ENCODE results near the gene CLRN1. TPM values are rescaled to one million over a fixed set of nuclear protein-coding genes. Genes with fewer than 3 reads are reported as not detected.

The CLRN1 gene
- total and polyA plus RNA-seq, 2 experiments from 2014 or later, result not detected

- H3K4me3 ChIP-seq, result no peak overlapping the region
- H3K9me3 ChIP-seq (ENCODE audit: low read depth), result no peaks in the 10 kb centered on the region
- H2AFZ ChIP-seq, result no peak overlapping the region
- H3K27ac ChIP-seq, result no peak overlapping the region
- no peaks in the 10 kb centered on the region for H3K4me1 ChIP-seq (ENCODE audit: insufficient read depth)
- TF ChIP-seq EZH2 (IDR thresholded peaks at IDR 0.05; ENCODE audit: borderline replicate concordance), result no peak
- no peak for TF ChIP-seq CTCF (IDR thresholded peaks at IDR 0.05; ENCODE audit: poor library complexity)
- TF ChIP-seq EZH2phosphoT487 (IDR thresholded peaks at IDR 0.05; ENCODE audit: low read depth, severe bottlenecking, unreplicated experiment), result no peak
- WGBS (ENCODE audit: low lambda C conversion rate, missing lambda C conversion rate), result 90% methylated on average over 3 of the region's 3 CpGs
- H3K9me2 ChIP-seq (replicated peaks; ENCODE audit: insufficient read depth), result no peaks in the 10 kb centered on the region
- no peaks in the 10 kb centered on the region for H3K79me2 ChIP-seq
- H4K20me1 ChIP-seq (ENCODE audit: insufficient read depth, poor library complexity, severe bottlenecking), result no peaks in the 10 kb centered on the region
- no peak for DNase-seq (ENCODE audit: low spot score)
- no peaks in the 10 kb centered on the region for H3K36me3 ChIP-seq (replicated peaks; ENCODE audit: insufficient read depth, low read depth)
- H3K27me3 ChIP-seq, result no peaks in the 10 kb centered on the region
- no peak overlapping the region for H3K4me2 ChIP-seq
Measured at GRCh38 chr3:150897592-150897991, 74.9 kb downstream of the CLRN1 start.

- H2AFZ ChIP-seq, result no peak overlapping the region
- no peak for DNase-seq (ENCODE audit: low spot score)
- H3K79me2 ChIP-seq, result no peaks in the 10 kb centered on the region
- H4K20me1 ChIP-seq (ENCODE audit: insufficient read depth, poor library complexity, severe bottlenecking), result no peaks in the 10 kb centered on the region
- no peaks in the 10 kb centered on the region for H3K9me2 ChIP-seq (replicated peaks; ENCODE audit: insufficient read depth)
- WGBS (ENCODE audit: low lambda C conversion rate, missing lambda C conversion rate), result 92% methylated on average over 9 of the region's 9 CpGs
- no peak for TF ChIP-seq CTCF (IDR thresholded peaks at IDR 0.05; ENCODE audit: poor library complexity)
- no peak for TF ChIP-seq EZH2phosphoT487 (IDR thresholded peaks at IDR 0.05; ENCODE audit: low read depth, severe bottlenecking, unreplicated experiment)
- no peak for TF ChIP-seq EZH2 (IDR thresholded peaks at IDR 0.05; ENCODE audit: borderline replicate concordance)
- no peak overlapping the region for H3K27ac ChIP-seq
- H3K4me2 ChIP-seq, result no peak overlapping the region
- H3K9me3 ChIP-seq (ENCODE audit: low read depth), result no peaks in the 10 kb centered on the region
- no peaks in the 10 kb centered on the region for H3K27me3 ChIP-seq
- H3K4me3 ChIP-seq, result no peak overlapping the region
- no peaks in the 10 kb centered on the region for H3K36me3 ChIP-seq (replicated peaks; ENCODE audit: insufficient read depth, low read depth)
- H3K4me1 ChIP-seq (ENCODE audit: insufficient read depth), result no peaks in the 10 kb centered on the region
Measured at GRCh38 chr3:150890831-150891230, 81.7 kb downstream of the CLRN1 start.

GRCh38 chr3:150890295-150890694 lies 82.2 kb downstream of the CLRN1 start:
- Histone ChIP-seq H3K4me2 (no peak overlapping the region), H3K27me3 (no peaks in the 10 kb centered on the region), H3K9me3 (ENCODE audit: low read depth) (no peaks in the 10 kb centered on the region), H4K20me1 (ENCODE audit: insufficient read depth, poor library complexity, severe bottlenecking) (no peaks in the 10 kb centered on the region), H3K4me1 (ENCODE audit: insufficient read depth) (no peaks in the 10 kb centered on the region), H2AFZ (no peak overlapping the region), H3K4me3 (no peak overlapping the region), H3K79me2 (no peaks in the 10 kb centered on the region), H3K27ac (peak overlapping the region; percentile 23), H3K36me3 (replicated peaks; ENCODE audit: insufficient read depth, low read depth) (no peaks in the 10 kb centered on the region), H3K9me2 (replicated peaks; ENCODE audit: insufficient read depth) (no peaks in the 10 kb centered on the region)
- 78% methylated on average over 3 of the region's 3 CpGs for WGBS (ENCODE audit: low lambda C conversion rate, missing lambda C conversion rate)
- TF ChIP-seq CTCF (IDR thresholded peaks at IDR 0.05; ENCODE audit: poor library complexity), result no peak
- no peak for TF ChIP-seq EZH2 (IDR thresholded peaks at IDR 0.05; ENCODE audit: borderline replicate concordance)
- TF ChIP-seq EZH2phosphoT487 (IDR thresholded peaks at IDR 0.05; ENCODE audit: low read depth, severe bottlenecking, unreplicated experiment), result no peak
- no peak for DNase-seq (ENCODE audit: low spot score)

- H3K4me1 ChIP-seq (ENCODE audit: insufficient read depth), result no peaks in the 10 kb centered on the region
- no peaks in the 10 kb centered on the region for H3K79me2 ChIP-seq
- no peak overlapping the region for H3K4me3 ChIP-seq
- 89% methylated on average over 6 of the region's 6 CpGs for WGBS (ENCODE audit: low lambda C conversion rate, missing lambda C conversion rate)
- H3K4me2 ChIP-seq, result no peak overlapping the region
- no peaks in the 10 kb centered on the region for H3K27me3 ChIP-seq
- H3K27ac ChIP-seq, result no peak overlapping the region
- no peak overlapping the region for H2AFZ ChIP-seq
- H3K9me3 ChIP-seq (ENCODE audit: low read depth), result no peaks in the 10 kb centered on the region
- no peaks in the 10 kb centered on the region for H3K36me3 ChIP-seq (replicated peaks; ENCODE audit: insufficient read depth, low read depth)
- no peaks in the 10 kb centered on the region for H4K20me1 ChIP-seq (ENCODE audit: insufficient read depth, poor library complexity, severe bottlenecking)
- no peak for TF ChIP-seq EZH2phosphoT487 (IDR thresholded peaks at IDR 0.05; ENCODE audit: low read depth, severe bottlenecking, unreplicated experiment)
- TF ChIP-seq EZH2 (IDR thresholded peaks at IDR 0.05; ENCODE audit: borderline replicate concordance), result no peak
- TF ChIP-seq CTCF (IDR thresholded peaks at IDR 0.05; ENCODE audit: poor library complexity), result no peak
- no peaks in the 10 kb centered on the region for H3K9me2 ChIP-seq (replicated peaks; ENCODE audit: insufficient read depth)
- no peak for DNase-seq (ENCODE audit: low spot score)
Measured at GRCh38 chr3:150889106-150889505, 83.4 kb downstream of the CLRN1 start.

Data from hepatocyte (in vitro differentiated cells).